CD4-positive, alpha-beta T cell (primary cell): ENCODE measurements around the gene GSK3B. TPM values are rescaled to one million over a fixed set of nuclear protein-coding genes. Genes with fewer than 3 reads are reported as not detected.

ENCODE experiments used
- ATAC-seq: fragments of 200-7000 bp; cut with Tn5 transposase; one replicate; pipeline ENCODE4 v1.10.0; 2022; ENCODE audit warnings: mild to moderate bottlenecking; ENCODE audit not compliant: poor library complexity
- CTCF ChIA-PET: fragments of 350-600 bp; sonication (Branson Sonifier 250); formaldehyde crosslinking; loops from one replicate; lab custom pipeline; 2021; ENCODE audit warnings: antibody characterized with exemption, inconsistent platforms; lab: Charles Lee
- POLR2A ChIA-PET: fragments of 350-600 bp; sonication (Branson Sonifier 250); formaldehyde crosslinking; loops from one replicate; lab custom pipeline; 2021; ENCODE audit warnings: antibody characterized with exemption, inconsistent platforms; lab: Charles Lee
- DNase-seq, 14 experiments: peaks; one replicate each; pipeline ENCODE4 v3.0.0-alpha.2; 2013 to 2020; ENCODE audit warnings: mixed read lengths in 2 of 14
- H3K27ac ChIP-seq, 2 donors: one replicate each; pipeline versions ENCODE4 v1.5.1 to v1.7.0; 2013; ENCODE audit warnings: low read length in 2 of 2, low read depth in 1 of 2, mild to moderate bottlenecking in 1 of 2
- H3K27me3 ChIP-seq, 2 experiments: 1 replicate in 1 of 2; 2 replicates in 1 of 2; pipeline versions ENCODE4 v1.6.1 to v1.7.0; 2013; ENCODE audit warnings: low read length in 2 of 2, control low read depth in 1 of 2, mild to moderate bottlenecking in 1 of 2, moderate library complexity in 1 of 2; ENCODE audit not compliant: insufficient read depth in 2 of 2, control insufficient read depth in 1 of 2
- H3K36me3 ChIP-seq: one replicate; pipeline ENCODE4 v1.6.1; 2013; ENCODE audit warnings: low read length, control low read depth; ENCODE audit not compliant: insufficient read depth
- H3K4me1 ChIP-seq: one replicate; pipeline ENCODE4 v1.6.1; 2013; ENCODE audit warnings: low read length, control low read depth; ENCODE audit not compliant: insufficient read depth
- H3K4me3 ChIP-seq: one replicate; pipeline ENCODE4 v1.5.1; 2013; ENCODE audit warnings: mild to moderate bottlenecking, low read length, moderate library complexity
- H3K9me3 ChIP-seq, 2 experiments: 1 replicate in 1 of 2; 2 replicates in 1 of 2; pipeline versions ENCODE4 v1.6.1 to v1.7.0; 2013; ENCODE audit warnings: low read length in 2 of 2, mild to moderate bottlenecking in 2 of 2, control low read depth in 1 of 2, moderate library complexity in 1 of 2; ENCODE audit not compliant: control insufficient read depth in 1 of 2, insufficient read depth in 1 of 2
- H3K27ac Mint-ChIP-seq: one replicate; pipeline ENCODE4 v1.8.0; 2020; ENCODE audit warnings: mixed read lengths
- H3K27me3 Mint-ChIP-seq: one replicate; pipeline ENCODE4 v1.8.0; 2021; ENCODE audit warnings: mixed read lengths
- H3K36me3 Mint-ChIP-seq: one replicate; pipeline ENCODE4 v1.8.0; 2021; ENCODE audit warnings: low read depth, mixed read lengths
- H3K4me1 Mint-ChIP-seq: one replicate; pipeline ENCODE4 v1.8.0; 2021; ENCODE audit warnings: low read depth, mixed read lengths
- H3K4me3 Mint-ChIP-seq: one replicate; pipeline ENCODE4 v1.8.0; 2020; ENCODE audit warnings: mild to moderate bottlenecking, mixed read lengths
- H3K9me3 Mint-ChIP-seq: one replicate; pipeline ENCODE4 v1.8.0; 2020; ENCODE audit warnings: mixed read lengths
- CTCF ChIP-seq: fragments of 200-600 bp; IDR thresholded peaks from one replicate; pipeline ENCODE4 v1.8.0; 2022; ENCODE audit warnings: antibody characterized with exemption, mild to moderate bottlenecking
- intact Hi-C, 2 experiments: fragments of 100-400 bp; cut with DNase I in 1 of 2; cut with micrococcal nuclease in 1 of 2; formaldehyde crosslinking; loops; one replicate each; pipeline versions ENCODE4 v1.15.1 to v1.9.0; 2023 to 2025; cut with DNase I, micrococcal nuclease
- total RNA-seq, 174 experiments: library from RNA in 2 of 174; stranded (reverse) in 2 of 174; gene quantifications; one replicate each; pipeline ENCODE4 v1.2.3 and lab custom pipeline; 2021 to 2026

Gene GSK3B
- total RNA-seq, 2 experiments from 2014 or later: 27.9 to 29.1 TPM

- H3K9me3 ChIP-seq: no peaks in the 10 kb centered on the region
- CTCF ChIA-PET: no interaction called here
- H3K27me3 ChIP-seq: peaks cover 3 to 5% of the 10 kb centered on the region in 2 experiments
- Mint-ChIP-seq H3K9me3 (no peaks in the 10 kb centered on the region), H3K36me3 (no peaks in the 10 kb centered on the region), H3K27ac (no peak overlapping the region), H3K4me3 (no peak overlapping the region), H3K27me3 (peaks cover 17% of the 10 kb centered on the region), H3K4me1 (no peaks in the 10 kb centered on the region)
- intact Hi-C loops: no loop called here
- DNase-seq (no peak), ATAC-seq (no peak)
- no peaks in the 10 kb centered on the region for H3K36me3 ChIP-seq
- POLR2A ChIA-PET: no interaction called here
- H3K4me3 ChIP-seq: no peak overlapping the region
- H3K4me1 ChIP-seq: no peaks in the 10 kb centered on the region
- H3K27ac ChIP-seq: no peak overlapping the region
- no peak for TF ChIP-seq CTCF
These were observed 298.4 kb downstream of the GSK3B start for GRCh38 chr3:119795849-119796248.

- DNase-seq: no peak
- Mint-ChIP-seq H3K27me3 (peaks cover 11% of the 10 kb centered on the region), H3K4me3 (no peak overlapping the region), H3K36me3 (no peaks in the 10 kb centered on the region), H3K4me1 (no peaks in the 10 kb centered on the region), H3K27ac (no peak overlapping the region), H3K9me3 (peaks cover 3% of the 10 kb centered on the region)
- ATAC-seq: no peak
- intact Hi-C loops: no loop called here
- Histone ChIP-seq H3K27ac (no peak overlapping the region), H3K9me3 (no peaks in the 10 kb centered on the region), H3K36me3 (no peaks in the 10 kb centered on the region), H3K4me1 (no peaks in the 10 kb centered on the region), H3K27me3 (peaks cover 3 to 5% of the 10 kb centered on the region in 2 experiments), H3K4me3 (no peak overlapping the region)
- TF ChIP-seq CTCF: no peak
- POLR2A ChIA-PET: no interaction called here
- CTCF ChIA-PET: no interaction called here
These were observed 299.2 kb downstream of the GSK3B start for GRCh38 chr3:119794971-119795612.

- peaks cover 10% of the 10 kb centered on the region for H3K27me3 Mint-ChIP-seq
- peaks cover 4% of the 10 kb centered on the region for H3K9me3 Mint-ChIP-seq
- no peak for DNase-seq
- Histone ChIP-seq H3K27ac (no peak overlapping the region), H3K36me3 (no peaks in the 10 kb centered on the region), H3K4me1 (no peaks in the 10 kb centered on the region), H3K9me3 (no peaks in the 10 kb centered on the region), H3K4me3 (no peak overlapping the region), H3K27me3 (peaks cover 3 to 5% of the 10 kb centered on the region in 2 experiments)
- H3K27ac Mint-ChIP-seq: no peak overlapping the region
- ATAC-seq: no peak
- ChIA-PET CTCF (no interaction called here), POLR2A (no interaction called here)
- TF ChIP-seq CTCF: no peak
- intact Hi-C loops: no loop called here
- no peaks in the 10 kb centered on the region for H3K4me1 Mint-ChIP-seq
- H3K36me3 Mint-ChIP-seq: no peaks in the 10 kb centered on the region
- H3K4me3 Mint-ChIP-seq: no peak overlapping the region
These were observed 299.8 kb downstream of the GSK3B start for GRCh38 chr3:119794401-119794800.
